HAP-1 (cell line): ENCODE results near the gene NFE2L1.
A peak's percentile ranks its signal among the peaks of the same experiment; 100 is the strongest.
"Not testable (repeated sequence)": the region's sequence is repeated elsewhere in the genome, so short reads cannot be mapped to it uniquely, and the experiment has no call there.

ENCODE experiments used
- DNase-seq, 2 experiments: peaks; one replicate each; pipeline ENCODE4 v3.0.0-alpha.2; 2016 to 2020; ENCODE audit warnings: low spot score in 2 of 2
- H3K27me3 ChIP-seq: fragments of 250-450 bp; sonication (Bioruptor Pico); 2 replicates; pipeline ENCODE4 v1.5.1; 2020; ENCODE audit warnings: low read depth, mild to moderate bottlenecking, moderate library complexity
- H3K36me3 ChIP-seq: fragments of 250-450 bp; sonication (Bioruptor Pico); replicated peaks from 2 replicates; pipeline ENCODE4 v1.5.1; 2020; ENCODE audit warnings: mild to moderate bottlenecking
- H3K4me1 ChIP-seq: fragments of 250-450 bp; sonication (Bioruptor Pico); 2 replicates; pipeline ENCODE4 v1.5.1; 2020; ENCODE audit warnings: mild to moderate bottlenecking
- H3K4me3 ChIP-seq: fragments of 250-450 bp; sonication (Bioruptor Pico); 2 replicates; pipeline ENCODE4 v1.5.1; 2020; ENCODE audit warnings: mild to moderate bottlenecking, moderate library complexity
- H3K9me3 ChIP-seq: fragments of 250-450 bp; sonication (Bioruptor Pico); 2 replicates; pipeline ENCODE4 v1.5.1; 2020; ENCODE audit warnings: mild to moderate bottlenecking, moderate library complexity
- in situ Hi-C: fragments of 300-500 bp; cut with MboI; formaldehyde crosslinking; loops from 3 replicates; pipeline ENCODE4 v1.14.3; 2020; ENCODE audit warnings: low sequenced_read_pairs, inconsistent platforms, mixed read lengths

Gene NFE2L1

DNA sequence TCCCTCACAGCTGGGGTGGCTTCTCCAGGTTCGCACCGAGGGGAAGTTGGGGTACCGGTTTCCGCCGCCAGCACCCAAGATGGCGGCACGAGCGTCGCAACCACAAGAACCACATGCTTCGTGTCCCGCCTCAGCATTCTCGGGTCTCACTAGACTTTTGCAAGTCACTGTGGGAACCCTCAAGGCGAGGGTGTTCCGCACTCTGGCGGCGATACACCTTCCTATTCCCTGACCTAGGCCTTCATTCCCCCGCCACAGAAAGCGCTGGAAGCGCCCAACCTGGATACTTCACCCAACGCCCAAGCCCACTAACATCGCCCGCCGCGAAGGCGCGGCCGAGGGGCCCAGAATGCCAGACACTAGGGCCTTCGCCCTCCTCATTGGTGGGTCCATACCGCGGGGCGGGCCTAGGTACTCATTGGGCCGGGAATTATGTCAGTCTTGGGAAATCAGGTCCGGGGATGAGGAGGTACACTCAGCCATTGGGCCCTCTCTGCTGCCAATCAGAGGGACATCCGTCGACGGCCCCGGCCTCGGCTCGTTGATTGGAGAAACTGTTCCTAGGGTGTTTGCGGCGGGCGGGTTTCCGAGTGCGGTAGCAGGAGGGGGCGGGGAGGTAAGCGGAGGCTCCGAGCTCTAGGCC, at the start of gene NFE2L1:
Gene NFE2L1, plus strand, starts transcription at position 619 of the 643 bp plus-strand sequence. CDS start 2,760 bp downstream, outside the sequence.
- Histone ChIP-seq H3K27me3 (no peaks in the 10 kb centered on the region), H3K36me3 (peaks cover 19% of the 10 kb centered on the region), H3K4me1 (peaks cover 47% of the 10 kb centered on the region), H3K9me3 (no peaks in the 10 kb centered on the region), H3K4me3 (peak within 1 kb of the TSS; percentile 88)
- peak; percentile 99 for DNase-seq
- in situ Hi-C loops: no loop called here

DNA sequence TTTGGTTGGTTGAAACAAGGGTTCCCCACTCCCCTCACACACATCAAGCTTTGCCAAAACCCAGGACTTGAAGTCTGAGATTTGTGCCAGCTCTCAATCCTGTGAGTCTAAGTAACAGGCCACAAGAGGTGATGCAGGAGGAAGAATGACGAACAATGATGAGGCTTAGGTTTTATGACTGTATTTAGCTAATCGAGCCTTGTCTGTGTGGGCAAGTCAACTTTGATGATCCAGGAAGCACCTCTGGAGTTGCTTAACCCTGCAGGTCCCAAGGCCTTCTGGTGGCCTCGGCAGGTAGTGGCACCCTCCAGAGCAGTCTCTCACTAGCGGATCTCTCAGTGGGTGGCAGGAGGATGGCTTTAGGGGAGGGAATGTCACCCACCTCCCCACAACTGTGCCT, 48.6 kb upstream of the NFE2L1 start:
- no peaks in the 10 kb centered on the region for H3K27me3 ChIP-seq
- peaks cover 31% of the 10 kb centered on the region for H3K4me1 ChIP-seq
- in situ Hi-C loops: no loop called here
- H3K4me3 ChIP-seq: no peak overlapping the region
- no peaks in the 10 kb centered on the region for H3K9me3 ChIP-seq
- no peak for DNase-seq
- H3K36me3 ChIP-seq: no peaks in the 10 kb centered on the region

GRCh38 chr17:48001197-48001596, 47.0 kb upstream of the NFE2L1 start:
- no peaks in the 10 kb centered on the region for H3K27me3 ChIP-seq
- no peaks in the 10 kb centered on the region for H3K9me3 ChIP-seq
- no peaks in the 10 kb centered on the region for H3K36me3 ChIP-seq
- in situ Hi-C loops: no loop called here
- H3K4me1 ChIP-seq: peaks cover 38% of the 10 kb centered on the region
- no peak overlapping the region for H3K4me3 ChIP-seq
- no peak for DNase-seq

DNA sequence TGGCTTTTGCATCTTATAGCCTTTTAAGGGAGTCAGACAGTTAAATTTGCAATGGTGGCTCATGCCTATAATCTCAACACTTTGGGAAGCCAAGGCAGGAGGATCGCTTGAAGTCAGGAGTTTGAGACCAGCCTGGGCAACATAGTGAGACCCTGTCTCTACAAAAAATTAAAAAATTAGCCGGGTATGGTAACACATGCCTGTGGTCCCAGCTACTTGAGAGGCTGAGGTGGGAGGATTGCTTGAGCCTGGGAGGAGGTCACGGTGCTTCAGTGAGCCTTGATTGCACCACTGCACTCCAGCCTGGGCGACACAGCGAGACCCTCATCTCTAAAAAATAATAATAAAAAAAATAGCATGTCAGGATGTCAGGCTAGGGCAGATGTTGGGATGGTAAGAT, 46.5 kb upstream of the NFE2L1 start:
- H3K4me3 ChIP-seq, in situ Hi-C loops, H3K36me3 ChIP-seq, DNase-seq, H3K9me3 ChIP-seq, H3K27me3 ChIP-seq: not testable (repeated sequence)
- H3K4me1 ChIP-seq: peaks cover 40% of the 10 kb centered on the region

DNA sequence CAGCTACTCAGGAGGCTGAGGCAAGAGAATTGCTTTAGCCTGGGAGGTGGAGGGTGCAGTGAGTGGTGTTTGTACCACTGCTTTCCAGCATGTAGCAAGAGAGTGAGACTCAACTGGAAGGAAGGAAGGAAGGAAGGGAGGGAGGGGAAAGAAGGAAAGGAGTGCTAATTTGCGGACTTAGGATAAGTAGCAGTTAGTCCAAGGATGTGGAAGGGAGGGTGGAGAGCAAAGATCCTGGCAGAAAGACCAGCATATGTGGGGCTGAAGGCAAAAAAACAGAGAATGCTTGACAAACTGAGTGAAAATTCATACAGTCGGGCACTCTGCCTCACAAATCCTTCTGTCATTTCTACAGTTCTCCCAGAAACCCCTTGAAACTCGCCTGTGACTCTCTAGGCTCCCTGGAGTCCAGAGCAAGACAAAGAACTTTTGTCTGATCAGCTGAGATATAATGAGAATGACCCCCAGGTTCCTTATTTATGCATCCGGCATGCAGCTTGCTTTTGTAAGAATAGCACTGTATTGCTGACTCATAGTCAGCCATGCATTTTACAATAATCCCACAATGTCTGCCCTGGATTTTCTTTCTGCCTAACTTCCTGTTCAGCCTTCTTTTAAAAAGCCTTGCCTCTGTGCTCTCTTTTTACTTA, 45.8 kb upstream of the NFE2L1 start:
- no peak overlapping the region for H3K4me3 ChIP-seq
- DNase-seq: peak; percentile 77 to 99
- H3K36me3 ChIP-seq: no peaks in the 10 kb centered on the region
- no peaks in the 10 kb centered on the region for H3K27me3 ChIP-seq
- H3K4me1 ChIP-seq: peaks cover 44% of the 10 kb centered on the region
- no peaks in the 10 kb centered on the region for H3K9me3 ChIP-seq
- in situ Hi-C loops: no loop called here

- H3K4me3 ChIP-seq: no peak overlapping the region
- H3K4me1 ChIP-seq: peaks cover 45% of the 10 kb centered on the region
- no peaks in the 10 kb centered on the region for H3K27me3 ChIP-seq
- in situ Hi-C loops: no loop called here
- no peaks in the 10 kb centered on the region for H3K9me3 ChIP-seq
- no peaks in the 10 kb centered on the region for H3K36me3 ChIP-seq
- peak; percentile 28 to 71 for DNase-seq
Observed at GRCh38 chr17:48002916-48003416, 45.2 kb upstream of the NFE2L1 start.

- DNase-seq: peak in 1 of 2 experiments; percentile 37
- Histone ChIP-seq H3K9me3 (no peaks in the 10 kb centered on the region), H3K4me1 (peaks cover 45% of the 10 kb centered on the region), H3K27me3 (no peaks in the 10 kb centered on the region), H3K4me3 (no peak overlapping the region), H3K36me3 (no peaks in the 10 kb centered on the region)
- in situ Hi-C loops: no loop called here
Observed at GRCh38 chr17:48003417-48004151, 44.6 kb upstream of the NFE2L1 start.

DNA sequence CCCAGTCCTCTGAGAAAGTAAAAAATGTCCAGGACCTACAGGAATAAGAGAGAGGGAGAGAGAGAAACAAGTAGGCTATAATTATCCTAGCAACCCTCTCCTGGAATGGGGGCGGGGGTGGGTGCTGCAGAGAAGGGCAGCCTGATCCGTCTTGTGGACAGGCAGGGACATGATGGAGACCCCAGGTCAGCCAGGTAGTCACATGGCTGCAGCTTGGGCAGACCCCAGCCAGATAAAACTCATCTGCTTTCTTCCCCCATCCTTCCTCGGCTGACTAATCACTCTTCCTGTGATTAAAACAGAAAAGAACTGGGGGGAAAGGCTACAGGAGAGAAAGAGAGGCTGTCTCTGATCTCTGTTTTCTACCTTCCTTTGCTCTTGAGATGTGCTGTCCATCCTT, 43.2 kb upstream of the NFE2L1 start:
- Histone ChIP-seq H3K9me3 (no peaks in the 10 kb centered on the region), H3K36me3 (no peaks in the 10 kb centered on the region), H3K27me3 (no peaks in the 10 kb centered on the region), H3K4me1 (peaks cover 45% of the 10 kb centered on the region), H3K4me3 (no peak overlapping the region)
- in situ Hi-C loops: no loop called here
- no peak for DNase-seq

DNA sequence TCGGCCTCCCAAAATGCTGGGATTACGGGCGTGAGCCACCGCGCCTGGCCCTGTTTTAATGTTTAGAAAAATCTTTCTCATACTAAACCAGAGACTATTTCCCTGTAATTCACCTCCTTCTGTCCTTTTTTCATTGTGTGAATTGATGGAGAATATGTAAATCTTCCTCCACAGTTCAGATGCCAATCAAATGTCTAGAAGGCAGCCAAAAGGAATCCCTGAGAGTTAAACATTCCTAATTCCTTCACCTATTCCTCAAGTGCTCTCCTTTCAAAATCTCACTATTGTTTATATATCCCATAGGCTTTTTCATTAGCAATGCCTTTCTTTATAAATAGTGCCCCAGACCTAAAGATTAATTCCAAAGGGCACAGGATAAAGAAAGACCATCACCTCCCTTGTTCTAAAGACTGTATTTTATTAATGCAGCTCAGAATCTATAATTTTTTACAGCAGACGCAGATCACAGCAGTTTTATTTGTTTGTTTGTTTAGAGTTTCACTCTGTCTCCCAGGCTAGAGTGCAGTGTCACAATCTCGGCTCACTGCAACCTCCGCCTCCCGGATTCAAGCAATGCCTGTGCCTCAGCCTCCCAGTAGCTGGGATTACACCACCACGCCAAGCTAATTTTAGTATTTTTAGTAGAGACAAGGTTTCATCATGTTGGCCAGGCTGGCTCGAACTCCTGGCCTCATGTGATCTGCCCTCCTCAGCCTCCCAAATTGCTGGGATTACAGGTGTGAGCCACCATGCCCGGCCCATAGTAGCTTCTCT, 41.0 kb upstream of the NFE2L1 start:
- Histone ChIP-seq H3K4me3 (no peak overlapping the region), H3K36me3 (no peaks in the 10 kb centered on the region), H3K27me3 (no peaks in the 10 kb centered on the region), H3K4me1 (peaks cover 46% of the 10 kb centered on the region), H3K9me3 (no peaks in the 10 kb centered on the region)
- DNase-seq: peak in 1 of 2 experiments; percentile 62
- in situ Hi-C loops: no loop called here

- H3K4me1 ChIP-seq: peaks cover 20% of the 10 kb centered on the region
- no peak for DNase-seq
- H3K36me3 ChIP-seq: no peaks in the 10 kb centered on the region
- no peaks in the 10 kb centered on the region for H3K9me3 ChIP-seq
- H3K4me3 ChIP-seq: no peak overlapping the region
- in situ Hi-C loops: no loop called here
- no peaks in the 10 kb centered on the region for H3K27me3 ChIP-seq
Observed at GRCh38 chr17:48010193-48010592, 38.0 kb upstream of the NFE2L1 start.

GRCh38 chr17:48011405-48012150, 36.6 kb upstream of the NFE2L1 start:
- peak; percentile 46 to 74 for DNase-seq
- H3K27me3 ChIP-seq: no peaks in the 10 kb centered on the region

GRCh38 chr17:48012151-48012520, 36.0 kb upstream of the NFE2L1 start:
- H3K4me3 ChIP-seq: peak overlapping the region; percentile 19
- in situ Hi-C loops: no loop called here
- DNase-seq: peak; percentile 66 to 82
- H3K36me3 ChIP-seq: no peaks in the 10 kb centered on the region
- H3K4me1 ChIP-seq: peaks cover 12% of the 10 kb centered on the region
- no peaks in the 10 kb centered on the region for H3K27me3 ChIP-seq
- H3K9me3 ChIP-seq: no peaks in the 10 kb centered on the region

More at GRCh38 chr17:48011405-48012150, 36.6 kb upstream of the NFE2L1 start:
- H3K9me3 ChIP-seq: no peaks in the 10 kb centered on the region
- in situ Hi-C loops: no loop called here
- no peaks in the 10 kb centered on the region for H3K36me3 ChIP-seq
- H3K4me3 ChIP-seq: peak overlapping the region; percentile 19
- H3K4me1 ChIP-seq: peaks cover 13% of the 10 kb centered on the region

- DNase-seq: no peak
Observed at GRCh38 chr17:48012654-48013053, 35.5 kb upstream of the NFE2L1 start.

More at GRCh38 chr17:48012654-48013053, 35.5 kb upstream of the NFE2L1 start:
- H3K4me3 ChIP-seq: no peak overlapping the region
- in situ Hi-C loops: no loop called here
- H3K9me3 ChIP-seq: no peaks in the 10 kb centered on the region
- H3K4me1 ChIP-seq: peaks cover 8% of the 10 kb centered on the region
- H3K36me3 ChIP-seq: no peaks in the 10 kb centered on the region
- H3K27me3 ChIP-seq: no peaks in the 10 kb centered on the region
